Activated T-cell treated with anti-CD3 and anti-CD28 coated beads, Interleukin-2, amount 50 U/mL, for 4 hours (primary cell): ENCODE data around the gene NCBP3. TPM values are rescaled to one million over a fixed set of nuclear protein-coding genes. Genes with fewer than 3 reads are reported as not detected.
"Not testable (repeated sequence)": the region's sequence is repeated elsewhere in the genome, so short reads cannot be mapped to it uniquely, and the experiment has no call there.

Experiments
- ATAC-seq, 2 donors: fragments of 200-7000 bp; cut with Tn5 transposase; one replicate each; pipeline ENCODE4 v1.10.0; 2021
- DNase-seq: peaks from one replicate; pipeline ENCODE4 v3.0.0-alpha.2; 2020
- H3K27me3 Mint-ChIP-seq: one replicate; pipeline ENCODE4 v1.8.0; 2021; ENCODE audit warnings: low read depth, mixed read lengths
- H3K36me3 Mint-ChIP-seq: one replicate; pipeline ENCODE4 v1.8.0; 2022; ENCODE audit warnings: mixed read lengths; ENCODE audit not compliant: insufficient read depth
- H3K4me1 Mint-ChIP-seq: one replicate; pipeline ENCODE4 v1.8.0; 2021; ENCODE audit warnings: low read depth, mixed read lengths
- H3K4me3 Mint-ChIP-seq: one replicate; pipeline ENCODE4 v1.8.0; 2021; ENCODE audit warnings: mild to moderate bottlenecking, moderate library complexity, mixed read lengths
- H3K9me3 Mint-ChIP-seq: one replicate; pipeline ENCODE4 v1.8.0; 2021; ENCODE audit warnings: mixed read lengths
- total RNA-seq, 3 donors: library from RNA; stranded (reverse); gene quantifications; one replicate each; pipeline ENCODE4 v1.2.1, GENCODE V29; 2021

NCBP3 gene
- total RNA-seq, 3 donors from 2014 or later, result 33.2 to 39.1 (median 36.4) TPM

GRCh38 chr17:3793258-3793657 lies 52.8 kb downstream of the NCBP3 start:
- ATAC-seq, H3K36me3 Mint-ChIP-seq, DNase-seq, H3K4me3 Mint-ChIP-seq, H3K9me3 Mint-ChIP-seq, H3K27me3 Mint-ChIP-seq: not testable (repeated sequence)
- peaks cover 42% of the 10 kb centered on the region for H3K4me1 Mint-ChIP-seq

- DNase-seq (no peak), ATAC-seq (no peak)
- Mint-ChIP-seq H3K27me3 (no peaks in the 10 kb centered on the region), H3K36me3 (no peaks in the 10 kb centered on the region), H3K9me3 (no peaks in the 10 kb centered on the region), H3K4me1 (peaks cover 43% of the 10 kb centered on the region), H3K4me3 (no peak overlapping the region)
These were observed 53.6 kb downstream of the NCBP3 start for GRCh38 chr17:3792481-3792880.

- Mint-ChIP-seq H3K9me3 (no peaks in the 10 kb centered on the region), H3K4me1 (peaks cover 20% of the 10 kb centered on the region), H3K4me3 (no peak overlapping the region), H3K36me3 (no peaks in the 10 kb centered on the region), H3K27me3 (no peaks in the 10 kb centered on the region)
- DNase-seq (no peak), ATAC-seq (no peak)
These were observed 57.8 kb downstream of the NCBP3 start for GRCh38 chr17:3788200-3788599.

GRCh38 chr17:3785323-3785722 lies 60.7 kb downstream of the NCBP3 start:
- DNase-seq, H3K36me3 Mint-ChIP-seq, H3K27me3 Mint-ChIP-seq, H3K4me3 Mint-ChIP-seq, H3K9me3 Mint-ChIP-seq, ATAC-seq, H3K4me1 Mint-ChIP-seq: not testable (repeated sequence)

- H3K27me3 Mint-ChIP-seq, result no peaks in the 10 kb centered on the region
- no peaks in the 10 kb centered on the region for H3K4me1 Mint-ChIP-seq
- H3K36me3 Mint-ChIP-seq, result no peaks in the 10 kb centered on the region
- no peaks in the 10 kb centered on the region for H3K9me3 Mint-ChIP-seq
- ATAC-seq (no peak), DNase-seq (no peak)
- H3K4me3 Mint-ChIP-seq, result no peak overlapping the region
These were observed 63.3 kb downstream of the NCBP3 start for GRCh38 chr17:3782751-3783150.

- Mint-ChIP-seq H3K4me3 (no peak overlapping the region), H3K36me3 (no peaks in the 10 kb centered on the region), H3K4me1 (no peaks in the 10 kb centered on the region), H3K27me3 (no peaks in the 10 kb centered on the region), H3K9me3 (no peaks in the 10 kb centered on the region)
- no peak for ATAC-seq
- DNase-seq, result no peak
These were observed 65.1 kb downstream of the NCBP3 start for GRCh38 chr17:3780986-3781385.

GRCh38 chr17:3777366-3778120 lies 68.5 kb downstream of the NCBP3 start:
- Mint-ChIP-seq H3K4me1 (no peaks in the 10 kb centered on the region), H3K36me3 (no peaks in the 10 kb centered on the region), H3K27me3 (no peaks in the 10 kb centered on the region), H3K9me3 (no peaks in the 10 kb centered on the region), H3K4me3 (no peak overlapping the region)
- ATAC-seq (no peak), DNase-seq (no peak)

GRCh38 chr17:3773966-3774365 lies 72.1 kb downstream of the NCBP3 start:
- ATAC-seq, result no peak
- H3K4me3 Mint-ChIP-seq, result no peak overlapping the region
- DNase-seq, result no peak
- H3K9me3 Mint-ChIP-seq, result no peaks in the 10 kb centered on the region
- peaks cover 23% of the 10 kb centered on the region for H3K4me1 Mint-ChIP-seq
- no peaks in the 10 kb centered on the region for H3K36me3 Mint-ChIP-seq
- no peaks in the 10 kb centered on the region for H3K27me3 Mint-ChIP-seq

GRCh38 chr17:3773511-3773910 lies 72.5 kb downstream of the NCBP3 start:
- no peak for ATAC-seq
- peaks cover 27% of the 10 kb centered on the region for H3K4me1 Mint-ChIP-seq
- no peaks in the 10 kb centered on the region for H3K9me3 Mint-ChIP-seq
- no peak overlapping the region for H3K4me3 Mint-ChIP-seq
- H3K27me3 Mint-ChIP-seq, result peaks cover 2% of the 10 kb centered on the region
- DNase-seq, result no peak
- H3K36me3 Mint-ChIP-seq, result no peaks in the 10 kb centered on the region

GRCh38 chr17:3772764-3773163 lies 73.3 kb downstream of the NCBP3 start:
- ATAC-seq (no peak), DNase-seq (no peak)
- Mint-ChIP-seq H3K9me3 (no peaks in the 10 kb centered on the region), H3K4me3 (no peak overlapping the region), H3K36me3 (no peaks in the 10 kb centered on the region), H3K4me1 (peaks cover 32% of the 10 kb centered on the region), H3K27me3 (peaks cover 3% of the 10 kb centered on the region)

- Mint-ChIP-seq H3K36me3 (no peaks in the 10 kb centered on the region), H3K4me1 (peaks cover 42% of the 10 kb centered on the region), H3K9me3 (no peaks in the 10 kb centered on the region), H3K4me3 (no peak overlapping the region), H3K27me3 (peaks cover 3% of the 10 kb centered on the region)
- ATAC-seq, result peak; percentile 49 to 54
- DNase-seq, result no peak
These were observed 74.9 kb downstream of the NCBP3 start for GRCh38 chr17:3771140-3771539.

GRCh38 chr17:3770466-3770865 lies 75.6 kb downstream of the NCBP3 start:
- no peak for DNase-seq
- Mint-ChIP-seq H3K36me3 (no peaks in the 10 kb centered on the region), H3K4me3 (no peak overlapping the region), H3K9me3 (no peaks in the 10 kb centered on the region), H3K27me3 (peaks cover 3% of the 10 kb centered on the region), H3K4me1 (peaks cover 49% of the 10 kb centered on the region)
- peak; percentile 41 to 50 for ATAC-seq

GRCh38 chr17:3768769-3769168 lies 77.3 kb downstream of the NCBP3 start:
- no peak for ATAC-seq
- no peak for DNase-seq
- H3K4me1 Mint-ChIP-seq, result peaks cover 66% of the 10 kb centered on the region
- no peaks in the 10 kb centered on the region for H3K9me3 Mint-ChIP-seq
- no peak overlapping the region for H3K4me3 Mint-ChIP-seq
- H3K27me3 Mint-ChIP-seq, result peaks cover 3% of the 10 kb centered on the region
- H3K36me3 Mint-ChIP-seq, result no peaks in the 10 kb centered on the region

GRCh38 chr17:3768341-3768740 lies 77.7 kb downstream of the NCBP3 start:
- H3K4me1 Mint-ChIP-seq, result peaks cover 70% of the 10 kb centered on the region
- no peaks in the 10 kb centered on the region for H3K9me3 Mint-ChIP-seq
- ATAC-seq, result no peak
- no peaks in the 10 kb centered on the region for H3K36me3 Mint-ChIP-seq
- DNase-seq, result no peak
- no peak overlapping the region for H3K4me3 Mint-ChIP-seq
- peaks cover 3% of the 10 kb centered on the region for H3K27me3 Mint-ChIP-seq

- ATAC-seq (no peak), DNase-seq (no peak)
- no peaks in the 10 kb centered on the region for H3K36me3 Mint-ChIP-seq
- no peaks in the 10 kb centered on the region for H3K9me3 Mint-ChIP-seq
- peaks cover 69% of the 10 kb centered on the region for H3K4me1 Mint-ChIP-seq
- H3K4me3 Mint-ChIP-seq, result no peak overlapping the region
- peaks cover 3% of the 10 kb centered on the region for H3K27me3 Mint-ChIP-seq
These were observed 79.3 kb downstream of the NCBP3 start for GRCh38 chr17:3766779-3767178.
